K562 (cell line): ENCODE measurements around the gene TNIK. TPM values are rescaled to one million over a fixed set of nuclear protein-coding genes. Genes with fewer than 3 reads are reported as not detected.

Experiments
- ATAC-seq: fragments of 200-7000 bp; cut with Tn5 transposase; 3 replicates; pipeline ENCODE4 v1.9.1; 2020; ENCODE audit warnings: moderate library complexity
- BruUV-seq: library from RNA; stranded (reverse); fragments of 400-500 nt; replicated peaks from 2 replicates; lab custom pipeline; 2021; lab: Mats Ljungman, UMichigan
- CTCF ChIA-PET: fragments of 300-600 bp; formaldehyde crosslinking; extraction: SDS; loops from one replicate; lab custom pipeline; 2021; ENCODE audit warnings: low intra/inter-chr PET ratio; lab: Yijun Ruan, JAX
- POLR2A ChIA-PET: fragments of 300-600, 350-650 bp; sonication (Branson Sonifier 250); formaldehyde crosslinking; extraction: SDS; loops from one replicate; lab custom pipeline; 2021; ENCODE audit warnings: antibody characterized with exemption, inconsistent platforms; lab: Yijun Ruan, JAX
- DNase-seq, 4 experiments: peaks; one replicate each; pipeline versions ENCODE4 v3.0.0 to v3.0.0-alpha.2; 2011 to 2018; ENCODE audit warnings: low spot score in 3 of 4, mixed read lengths in 3 of 4; ENCODE audit errors: extremely low read depth in 1 of 4
- FAIRE-seq: peaks from 2 replicates; lab custom pipeline; 2011; peaks lifted over from hg19 to GRCh38; lab: Jason Lieb, UNC
- H2AFZ ChIP-seq: 2 replicates; pipeline ENCODE4 v1.6.0; 2011; ENCODE audit warnings: low read depth, low read length, control low read depth, inconsistent platforms
- H3K27ac ChIP-seq: fragments of 200-600 bp; 3 replicates; pipeline ENCODE4 v1.8.0; 2011; ENCODE audit warnings: low read depth, mild to moderate bottlenecking, control low read depth, inconsistent platforms, low read length, moderate library complexity, mixed read lengths; ENCODE audit errors: extremely low read depth
- H3K27me3 ChIP-seq, 2 experiments: fragments of 300-600 bp in 1 of 2; 2 replicates in 1 of 2; 3 replicates in 1 of 2; pipeline versions ENCODE4 v1.6.0 to v1.8.0; 2011; ENCODE audit warnings: inconsistent platforms in 2 of 2, low read length in 2 of 2, mild to moderate bottlenecking in 1 of 2, mixed read lengths in 1 of 2, moderate library complexity in 1 of 2; ENCODE audit not compliant: control insufficient read depth in 2 of 2, insufficient read depth in 2 of 2
- H3K36me3 ChIP-seq: fragments of 300-600 bp; 3 replicates; pipeline ENCODE4 v1.8.0; 2011; ENCODE audit warnings: mild to moderate bottlenecking, low read length, inconsistent platforms; ENCODE audit not compliant: control insufficient read depth, insufficient read depth
- H3K4me1 ChIP-seq, 2 experiments: fragments of 200-600 bp in 1 of 2; replicated peaks in 1 of 2; 2 replicates in 1 of 2; 3 replicates in 1 of 2; pipeline versions ENCODE4 v1.5.1 to v1.8.0; 2011; ENCODE audit warnings: inconsistent platforms in 2 of 2, low read length in 2 of 2, mild to moderate bottlenecking in 1 of 2, mixed read lengths in 1 of 2, moderate library complexity in 1 of 2; ENCODE audit not compliant: control insufficient read depth in 2 of 2, insufficient read depth in 2 of 2
- H3K4me2 ChIP-seq: 2 replicates; pipeline ENCODE4 v1.6.1; 2011; ENCODE audit warnings: low read length, control low read depth, inconsistent platforms, mixed read lengths; ENCODE audit not compliant: insufficient read depth
- H3K4me3 ChIP-seq: fragments of 200-600 bp; sonication (generic), shearing (Covaris generic); 2 replicates; pipeline ENCODE4 v1.5.1; 2016; ENCODE audit warnings: control low read depth, inconsistent platforms
- H3K79me2 ChIP-seq: fragments of 200-600 bp; 3 replicates; pipeline ENCODE4 v1.8.0; 2011; ENCODE audit warnings: low read length, inconsistent platforms; ENCODE audit not compliant: control insufficient read depth, insufficient read depth
- H3K9ac ChIP-seq, 2 experiments: 2 replicates each; pipeline versions ENCODE4 v1.6.0 to v1.6.1; 2011; ENCODE audit warnings: low read depth in 2 of 2, low read length in 2 of 2, control low read depth in 1 of 2, inconsistent platforms in 1 of 2, mild to moderate bottlenecking in 1 of 2, mixed read lengths in 1 of 2; ENCODE audit not compliant: insufficient read depth in 1 of 2
- H3K9me1 ChIP-seq: one replicate; pipeline ENCODE4 v1.6.0; 2011; ENCODE audit warnings: inconsistent platforms, mild to moderate bottlenecking, low read length, moderate library complexity; ENCODE audit not compliant: control insufficient read depth, insufficient read depth
- H3K9me3 ChIP-seq: replicated peaks from 2 replicates; pipeline ENCODE4 v1.5.1; 2011; ENCODE audit warnings: low read depth, low read length, inconsistent platforms; ENCODE audit not compliant: control insufficient read depth, insufficient read depth
- H4K20me1 ChIP-seq: replicated peaks from 2 replicates; pipeline ENCODE4 v1.6.1; 2011; ENCODE audit warnings: low read length, inconsistent platforms, mixed read lengths; ENCODE audit not compliant: control insufficient read depth, insufficient read depth
- CBFA2T2 ChIP-seq: fragments of 450-650 bp; conservative IDR thresholded peaks from 2 replicates; pipeline ENCODE4 v1.6.1; 2017; ENCODE audit warnings: mild to moderate bottlenecking
- CHD1 ChIP-seq: fragments of 200-600 bp; sonication (generic); IDR thresholded peaks from one replicate; pipeline ENCODE4 v1.6.1; 2012; ENCODE audit warnings: mild to moderate bottlenecking, moderate library complexity, low read length, inconsistent platforms
- ELF1 ChIP-seq: fragments of 200-800 bp; sonication (Bioruptor generic); IDR thresholded peaks from 2 replicates; pipeline ENCODE4 v1.6.1; 2016; ENCODE audit warnings: missing genetic modification characterization, missing compliant biosample characterization
- GTF2A2 ChIP-seq: IDR thresholded peaks from 2 replicates; pipeline ENCODE4 v1.6.1; 2016; ENCODE audit warnings: mild to moderate bottlenecking, missing genetic modification characterization, missing compliant biosample characterization
- SREBF2 ChIP-seq: sonication (generic); formaldehyde crosslinking; IDR thresholded peaks from 2 replicates; pipeline ENCODE4 v1.4.0; 2020; ENCODE audit warnings: mild to moderate bottlenecking, missing genetic modification reagents
- TAF9B ChIP-seq: fragments of 450-650 bp; IDR thresholded peaks from 2 replicates; pipeline ENCODE4 v1.6.1; 2018; ENCODE audit warnings: mild to moderate bottlenecking; ENCODE audit not compliant: partially characterized antibody
- WGBS: fragments of 100-300 bp; shearing (Covaris generic); methylation state at CpG from one replicate; pipeline ENCODE4 v1.1.6; 2016; ENCODE audit warnings: low coverage, mixed read lengths; ENCODE audit not compliant: insufficient coverage; ENCODE audit errors: missing lambda C conversion rate; 5-methylcytosine and 5-hydroxymethylcytosine counted together
- in situ Hi-C: fragments of 300-500 bp; cut with MboI; formaldehyde crosslinking; loops from 4 replicates; pipeline ENCODE4 v1.15.0; 2018; ENCODE audit warnings: inconsistent platforms, mixed read lengths
- intact Hi-C: fragments of 100-400 bp; cut with micrococcal nuclease; formaldehyde crosslinking; loops from 2 replicates; pipeline ENCODE4 v1.14.2; 2022
- polyA plus RNA-seq, 8 experiments: library from polyadenylated mRNA; depleted of rRNA in 4 of 8; stranded (reverse) in 5 of 8; unstranded in 3 of 8; fragments of >200 nt; fragmentation: Nextera tagmentation in 2 of 8; fragmentation: Illumina TruSeq in 1 of 8; extraction: Ambion mirVana in 2 of 8; extraction: Trizol in 1 of 8; gene quantifications; 2 replicates each; pipeline versions ENCODE4 v1.2.1 to v1.2.3, GENCODE V29; 2011 to 2014; ENCODE audit warnings: inconsistent platforms in 1 of 8, missing spikeins in 1 of 8
- total RNA-seq, 7 experiments: library from RNA; depleted of rRNA in 6 of 7; stranded (reverse); fragments of >200 nt in 6 of 7; fragmentation: Illumina TruSeq in 2 of 7; extraction: Trizol in 2 of 7; gene quantifications; 2 replicates each; pipeline versions ENCODE4 v1.2.1 to v1.2.3, GENCODE V29; 2011 to 2021; ENCODE audit warnings: low replicate concordance in 1 of 7
- TF ChIP-seq, protein P1 (sequence below): sonication (generic); formaldehyde crosslinking; IDR thresholded peaks from 2 replicates; pipeline ENCODE4 v1.5.0; 2020; ENCODE audit warnings: missing genetic modification reagents
- TF ChIP-seq, protein P2 (sequence below): sonication (generic); formaldehyde crosslinking; IDR thresholded peaks from 2 replicates; pipeline ENCODE4 v1.8.1; 2023; ENCODE audit warnings: mild to moderate bottlenecking, missing genetic modification reagents, moderate library complexity
- TF ChIP-seq, protein P3 (sequence below): fragments of 450-650 bp; IDR thresholded peaks from 2 replicates; pipeline ENCODE4 v1.6.1; 2016; ENCODE audit warnings: low read depth

TNIK gene
- total and polyA plus RNA-seq, 9 of the 15 experiments (the other 6 are each of a cell fraction or from before 2014, with no cell fraction given): 6.6 to 39.0 (median 24.7) TPM

DNA sequence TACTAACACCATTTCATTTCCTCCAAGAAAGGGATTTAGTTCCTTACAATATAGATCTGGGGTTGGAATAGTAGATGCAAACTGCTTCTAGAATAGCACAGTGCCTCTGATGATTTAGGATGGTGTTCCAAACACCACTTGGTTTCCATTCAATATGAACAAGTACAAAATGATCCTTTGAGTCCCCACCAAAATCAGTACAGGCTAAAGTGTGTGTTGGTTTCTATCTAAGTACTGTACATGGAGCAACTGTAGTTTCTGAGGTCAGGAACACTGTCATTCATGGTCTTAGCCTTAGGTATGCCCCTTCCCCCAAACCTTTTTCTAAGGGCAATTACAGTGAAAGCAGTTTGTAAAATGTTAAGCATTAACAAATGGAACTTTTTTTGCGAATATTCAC is 162.3 kb downstream of the TNIK start:
- Histone ChIP-seq H3K27ac (no peak overlapping the region), H3K9me3 (no peaks in the 10 kb centered on the region), H3K36me3 (no peaks in the 10 kb centered on the region)
- ATAC-seq: no peak
- no peak for TF ChIP-seq CHD1
- TF ChIP-seq, protein P1, sequence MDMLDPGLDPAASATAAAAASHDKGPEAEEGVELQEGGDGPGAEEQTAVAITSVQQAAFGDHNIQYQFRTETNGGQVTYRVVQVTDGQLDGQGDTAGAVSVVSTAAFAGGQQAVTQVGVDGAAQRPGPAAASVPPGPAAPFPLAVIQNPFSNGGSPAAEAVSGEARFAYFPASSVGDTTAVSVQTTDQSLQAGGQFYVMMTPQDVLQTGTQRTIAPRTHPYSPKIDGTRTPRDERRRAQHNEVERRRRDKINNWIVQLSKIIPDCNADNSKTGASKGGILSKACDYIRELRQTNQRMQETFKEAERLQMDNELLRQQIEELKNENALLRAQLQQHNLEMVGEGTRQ (CRISPR knock-in tag): no peak
- no peak for TF ChIP-seq CBFA2T2
- no peak for TF ChIP-seq TAF9B
- TF ChIP-seq SREBF2 (CRISPR knock-in tag): no peak
- no peak for TF ChIP-seq ELF1 (tag)
- no peak for TF ChIP-seq GTF2A2
- TF ChIP-seq, protein P2, sequence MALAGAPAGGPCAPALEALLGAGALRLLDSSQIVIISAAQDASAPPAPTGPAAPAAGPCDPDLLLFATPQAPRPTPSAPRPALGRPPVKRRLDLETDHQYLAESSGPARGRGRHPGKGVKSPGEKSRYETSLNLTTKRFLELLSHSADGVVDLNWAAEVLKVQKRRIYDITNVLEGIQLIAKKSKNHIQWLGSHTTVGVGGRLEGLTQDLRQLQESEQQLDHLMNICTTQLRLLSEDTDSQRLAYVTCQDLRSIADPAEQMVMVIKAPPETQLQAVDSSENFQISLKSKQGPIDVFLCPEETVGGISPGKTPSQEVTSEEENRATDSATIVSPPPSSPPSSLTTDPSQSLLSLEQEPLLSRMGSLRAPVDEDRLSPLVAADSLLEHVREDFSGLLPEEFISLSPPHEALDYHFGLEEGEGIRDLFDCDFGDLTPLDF (CRISPR knock-in tag): no peak
- TF ChIP-seq, protein P3, sequence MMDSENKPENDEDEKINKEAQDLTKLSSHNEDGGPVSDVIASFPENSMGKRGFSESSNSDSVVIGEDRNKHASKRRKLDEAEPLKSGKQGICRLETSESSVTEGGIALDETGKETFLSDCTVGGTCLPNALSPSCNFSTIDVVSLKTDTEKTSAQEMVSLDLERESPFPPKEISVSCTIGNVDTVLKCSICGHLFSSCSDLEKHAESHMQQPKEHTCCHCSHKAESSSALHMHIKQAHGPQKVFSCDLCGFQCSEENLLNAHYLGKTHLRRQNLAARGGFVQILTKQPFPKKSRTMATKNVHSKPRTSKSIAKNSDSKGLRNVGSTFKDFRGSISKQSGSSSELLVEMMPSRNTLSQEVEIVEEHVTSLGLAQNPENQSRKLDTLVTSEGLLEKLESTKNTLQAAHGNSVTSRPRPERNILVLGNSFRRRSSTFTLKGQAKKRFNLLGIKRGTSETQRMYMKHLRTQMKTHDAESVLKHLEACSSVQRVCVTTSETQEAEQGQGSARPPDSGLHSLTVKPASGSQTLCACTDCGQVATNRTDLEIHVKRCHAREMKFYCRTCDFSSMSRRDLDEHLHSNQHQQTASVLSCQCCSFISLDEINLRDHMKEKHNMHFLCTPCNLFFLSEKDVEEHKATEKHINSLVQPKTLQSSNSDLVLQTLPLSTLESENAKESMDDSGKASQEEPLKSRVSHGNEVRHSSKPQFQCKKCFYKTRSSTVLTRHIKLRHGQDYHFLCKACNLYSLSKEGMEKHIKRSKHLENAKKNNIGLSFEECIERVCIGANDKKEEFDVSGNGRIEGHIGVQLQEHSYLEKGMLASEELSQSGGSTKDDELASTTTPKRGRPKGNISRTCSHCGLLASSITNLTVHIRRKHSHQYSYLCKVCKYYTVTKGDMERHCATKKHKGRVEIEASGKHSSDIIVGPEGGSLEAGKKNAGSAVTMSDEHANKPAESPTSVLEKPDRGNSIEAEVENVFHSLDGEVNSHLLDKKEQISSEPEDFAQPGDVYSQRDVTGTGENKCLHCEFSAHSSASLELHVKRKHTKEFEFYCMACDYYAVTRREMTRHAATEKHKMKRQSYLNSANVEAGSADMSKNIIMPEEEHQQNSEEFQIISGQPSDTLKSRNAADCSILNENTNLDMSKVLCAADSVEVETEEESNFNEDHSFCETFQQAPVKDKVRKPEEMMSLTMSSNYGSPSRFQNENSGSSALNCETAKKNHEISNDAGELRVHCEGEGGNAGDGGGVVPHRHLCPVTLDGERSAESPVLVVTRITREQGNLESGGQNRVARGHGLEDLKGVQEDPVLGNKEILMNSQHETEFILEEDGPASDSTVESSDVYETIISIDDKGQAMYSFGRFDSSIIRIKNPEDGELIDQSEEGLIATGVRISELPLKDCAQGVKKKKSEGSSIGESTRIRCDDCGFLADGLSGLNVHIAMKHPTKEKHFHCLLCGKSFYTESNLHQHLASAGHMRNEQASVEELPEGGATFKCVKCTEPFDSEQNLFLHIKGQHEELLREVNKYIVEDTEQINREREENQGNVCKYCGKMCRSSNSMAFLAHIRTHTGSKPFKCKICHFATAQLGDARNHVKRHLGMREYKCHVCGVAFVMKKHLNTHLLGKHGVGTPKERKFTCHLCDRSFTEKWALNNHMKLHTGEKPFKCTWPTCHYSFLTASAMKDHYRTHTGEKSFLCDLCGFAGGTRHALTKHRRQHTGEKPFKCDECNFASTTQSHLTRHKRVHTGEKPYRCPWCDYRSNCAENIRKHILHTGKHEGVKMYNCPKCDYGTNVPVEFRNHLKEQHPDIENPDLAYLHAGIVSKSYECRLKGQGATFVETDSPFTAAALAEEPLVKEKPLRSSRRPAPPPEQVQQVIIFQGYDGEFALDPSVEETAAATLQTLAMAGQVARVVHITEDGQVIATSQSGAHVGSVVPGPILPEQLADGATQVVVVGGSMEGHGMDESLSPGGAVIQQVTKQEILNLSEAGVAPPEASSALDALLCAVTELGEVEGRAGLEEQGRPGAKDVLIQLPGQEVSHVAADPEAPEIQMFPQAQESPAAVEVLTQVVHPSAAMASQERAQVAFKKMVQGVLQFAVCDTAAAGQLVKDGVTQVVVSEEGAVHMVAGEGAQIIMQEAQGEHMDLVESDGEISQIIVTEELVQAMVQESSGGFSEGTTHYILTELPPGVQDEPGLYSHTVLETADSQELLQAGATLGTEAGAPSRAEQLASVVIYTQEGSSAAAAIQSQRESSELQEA: no peak
- TF ChIP-seq, all 486 proteins: peak for 0
- Histone ChIP-seq H2AFZ (no peak overlapping the region), H3K9me1 (peaks cover 4% of the 10 kb centered on the region), H3K27me3 (no peaks in the 10 kb centered on the region), H3K9ac (no peak overlapping the region), H3K79me2 (no peaks in the 10 kb centered on the region), H3K4me3 (no peak overlapping the region), H4K20me1 (no peaks in the 10 kb centered on the region), H3K4me1 (peaks cover 3 to 9% of the 10 kb centered on the region in 2 experiments; a peak in 3 of 5 replicates), H3K4me2 (no peak overlapping the region)
- no TSS peak for BruUV-seq
- CTCF ChIA-PET: no interaction called here
- intact Hi-C loops (no loop called here), in situ Hi-C loops (no loop called here)
- WGBS: 0% methylated on average over 1 of the region's 1 CpG
- POLR2A ChIA-PET: no interaction called here
- FAIRE-seq (no peak), DNase-seq (no peak)
